Neutrophil (primary cell): ENCODE results near the gene ADCY2.

Experiments used
- H3K27ac ChIP-seq: fragments of 200-600 bp; sonication (generic); 2 replicates; pipeline ENCODE4 v1.5.1; 2016; ENCODE audit warnings: mild to moderate bottlenecking, moderate library complexity
- H3K27me3 ChIP-seq: fragments of 200-600 bp; sonication (generic); 2 replicates; pipeline ENCODE4 v1.6.0; 2016; ENCODE audit warnings: mild to moderate bottlenecking
- H3K36me3 ChIP-seq: fragments of 200-600 bp; sonication (generic); 2 replicates; pipeline ENCODE4 v1.5.1; 2017
- H3K4me1 ChIP-seq, 2 experiments: fragments of 200-600 bp in 1 of 2; sonication (generic) in 1 of 2; 1 replicate in 1 of 2; 2 replicates in 1 of 2; pipeline versions ENCODE4 v1.5.1 to v1.6.1; 2013 to 2016; ENCODE audit warnings: low read depth in 1 of 2, low read length in 1 of 2, mild to moderate bottlenecking in 1 of 2, moderate library complexity in 1 of 2; ENCODE audit not compliant: control insufficient read depth in 1 of 2, insufficient read depth in 1 of 2
- H3K4me3 ChIP-seq, 2 experiments: fragments of 200-600 bp in 1 of 2; sonication (generic) in 1 of 2; 1 replicate in 1 of 2; 2 replicates in 1 of 2; pipeline ENCODE4 v1.5.1; 2013 to 2016; ENCODE audit warnings: low read depth in 1 of 2, low read length in 1 of 2, mild to moderate bottlenecking in 1 of 2, moderate library complexity in 1 of 2
- H3K9me3 ChIP-seq: fragments of 200-600 bp; sonication (generic); 2 replicates; pipeline ENCODE4 v1.5.1; 2016
- TF ChIP-seq, protein P1 (sequence below): fragments of 200-600 bp; sonication (generic); IDR thresholded peaks from 2 replicates; pipeline ENCODE4 v1.5.1; 2016; ENCODE audit warnings: antibody characterized with exemption

Gene ADCY2

DNA sequence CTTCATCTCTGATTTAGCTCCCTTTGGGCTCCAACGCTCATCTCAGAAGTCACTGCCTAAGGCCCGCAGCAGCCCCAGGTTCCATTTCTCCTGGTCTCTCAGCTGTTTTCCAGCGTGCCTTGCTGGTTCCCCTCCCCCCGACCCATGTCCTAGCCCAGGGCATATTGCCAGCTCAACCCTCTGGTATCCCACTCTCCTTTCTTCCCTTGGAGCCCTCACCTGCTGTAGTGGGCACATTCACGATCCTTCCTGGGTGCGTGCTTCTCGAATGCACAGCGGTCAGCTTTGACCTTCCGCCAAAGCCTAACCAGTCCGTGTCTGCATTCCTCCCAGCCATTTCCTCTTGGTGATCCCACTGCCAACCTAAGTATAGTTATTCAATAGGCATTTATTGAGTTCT lies 418.9 kb downstream of the ADCY2 start:
- Histone ChIP-seq H3K27ac (no peak overlapping the region), H3K4me3 (no peak overlapping the region), H3K9me3 (no peaks in the 10 kb centered on the region), H3K27me3 (no peaks in the 10 kb centered on the region), H3K4me1 (peaks cover 11 to 20% of the 10 kb centered on the region in 2 experiments), H3K36me3 (no peaks in the 10 kb centered on the region)
- TF ChIP-seq, protein P1, sequence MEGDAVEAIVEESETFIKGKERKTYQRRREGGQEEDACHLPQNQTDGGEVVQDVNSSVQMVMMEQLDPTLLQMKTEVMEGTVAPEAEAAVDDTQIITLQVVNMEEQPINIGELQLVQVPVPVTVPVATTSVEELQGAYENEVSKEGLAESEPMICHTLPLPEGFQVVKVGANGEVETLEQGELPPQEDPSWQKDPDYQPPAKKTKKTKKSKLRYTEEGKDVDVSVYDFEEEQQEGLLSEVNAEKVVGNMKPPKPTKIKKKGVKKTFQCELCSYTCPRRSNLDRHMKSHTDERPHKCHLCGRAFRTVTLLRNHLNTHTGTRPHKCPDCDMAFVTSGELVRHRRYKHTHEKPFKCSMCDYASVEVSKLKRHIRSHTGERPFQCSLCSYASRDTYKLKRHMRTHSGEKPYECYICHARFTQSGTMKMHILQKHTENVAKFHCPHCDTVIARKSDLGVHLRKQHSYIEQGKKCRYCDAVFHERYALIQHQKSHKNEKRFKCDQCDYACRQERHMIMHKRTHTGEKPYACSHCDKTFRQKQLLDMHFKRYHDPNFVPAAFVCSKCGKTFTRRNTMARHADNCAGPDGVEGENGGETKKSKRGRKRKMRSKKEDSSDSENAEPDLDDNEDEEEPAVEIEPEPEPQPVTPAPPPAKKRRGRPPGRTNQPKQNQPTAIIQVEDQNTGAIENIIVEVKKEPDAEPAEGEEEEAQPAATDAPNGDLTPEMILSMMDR = no peak

DNA sequence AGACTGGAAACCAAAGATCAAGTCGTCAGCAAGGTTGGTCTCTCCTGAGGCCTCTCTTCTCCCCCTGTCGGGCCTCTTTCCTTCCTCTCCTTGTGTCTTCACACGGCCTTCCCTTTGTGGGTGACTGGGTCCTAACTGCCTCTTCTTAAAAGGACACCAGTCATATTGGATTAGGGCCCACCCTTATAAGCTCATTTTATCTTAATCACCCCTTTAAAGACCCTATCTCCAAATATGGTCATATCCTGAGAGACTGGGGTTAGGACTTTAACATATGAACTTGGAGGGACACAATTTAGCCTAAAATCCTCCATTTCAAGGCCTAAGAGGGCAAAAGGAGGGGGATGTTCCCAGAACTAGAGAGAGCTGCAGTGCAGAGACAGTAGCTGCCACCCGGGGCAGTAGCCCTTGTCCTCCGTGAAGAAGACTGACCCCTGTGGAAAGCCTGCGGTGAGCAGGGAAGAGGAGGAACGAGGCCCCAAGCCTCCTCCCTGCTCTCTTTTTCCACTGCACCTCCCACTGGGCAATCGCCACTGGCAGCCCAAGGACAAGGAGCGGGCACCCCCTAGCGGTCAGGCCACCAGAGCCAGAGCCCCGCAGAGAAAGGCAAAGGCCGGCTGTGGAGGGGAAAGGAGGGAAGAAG lies 420.1 kb downstream of the ADCY2 start:
- H3K27me3 ChIP-seq = no peaks in the 10 kb centered on the region
- no peak overlapping the region for H3K27ac ChIP-seq
- H3K36me3 ChIP-seq = no peaks in the 10 kb centered on the region
- no peaks in the 10 kb centered on the region for H3K9me3 ChIP-seq
- H3K4me1 ChIP-seq = peaks cover 11 to 20% of the 10 kb centered on the region in 2 experiments
- no peak overlapping the region for H3K4me3 ChIP-seq
- TF ChIP-seq, protein P1 = peak; percentile 46

- TF ChIP-seq, protein P1 = no peak
- H3K4me3 ChIP-seq = no peak overlapping the region
- peaks cover 13 to 22% of the 10 kb centered on the region in 2 experiments for H3K4me1 ChIP-seq
- H3K27ac ChIP-seq = no peak overlapping the region
- no peaks in the 10 kb centered on the region for H3K36me3 ChIP-seq
- H3K27me3 ChIP-seq = no peaks in the 10 kb centered on the region
- H3K9me3 ChIP-seq = no peaks in the 10 kb centered on the region
Observed at GRCh38 chr5:7816535-7816901, 420.6 kb downstream of the ADCY2 start.

GRCh38 chr5:7822449-7822848 lies 426.5 kb downstream of the ADCY2 start:
- Histone ChIP-seq H3K4me3 (no peak overlapping the region), H3K27ac (no peak overlapping the region), H3K9me3 (no peaks in the 10 kb centered on the region), H3K4me1 (peaks cover 6% of the 10 kb centered on the region in 2 experiments), H3K27me3 (no peaks in the 10 kb centered on the region), H3K36me3 (no peaks in the 10 kb centered on the region)
- TF ChIP-seq, protein P1 = no peak

GRCh38 chr5:7823594-7823993 lies 427.7 kb downstream of the ADCY2 start:
- TF ChIP-seq, protein P1 = no peak
- H3K9me3 ChIP-seq = no peaks in the 10 kb centered on the region
- H3K27me3 ChIP-seq = no peaks in the 10 kb centered on the region
- H3K4me1 ChIP-seq = peaks cover 6% of the 10 kb centered on the region in 2 experiments
- no peak overlapping the region for H3K27ac ChIP-seq
- H3K4me3 ChIP-seq = no peak overlapping the region
- H3K36me3 ChIP-seq = no peaks in the 10 kb centered on the region
